Activated CD4-positive, alpha-beta T cell treated with anti-CD3 and anti-CD28 coated beads for 4 hours (primary cell): ENCODE results near the gene METTL16.

Source experiments
- DNase-seq, 2 donors: peaks; one replicate each; pipeline ENCODE4 v3.0.0-alpha.2; 2020

The METTL16 gene

DNA sequence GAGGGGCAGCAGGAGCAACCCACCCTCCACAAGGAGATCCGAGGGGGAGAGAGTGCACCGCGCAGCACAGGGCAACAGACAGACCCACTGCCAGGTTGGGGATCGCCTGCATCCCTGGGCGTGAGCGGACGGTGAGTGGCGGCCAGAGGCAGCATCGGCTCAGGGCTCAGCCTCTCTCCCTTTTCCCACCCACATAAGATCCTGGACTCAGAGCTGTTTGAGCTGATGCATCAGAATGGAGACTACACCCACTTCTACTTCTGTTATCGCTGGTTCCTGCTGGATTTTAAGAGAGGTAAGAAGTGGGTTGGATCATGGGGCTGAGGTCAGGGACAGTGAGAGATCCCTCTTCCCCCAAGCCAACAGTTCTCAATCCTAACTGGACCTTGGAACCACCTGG is 134.0 kb downstream of the METTL16 start:
- no peak for DNase-seq

DNA sequence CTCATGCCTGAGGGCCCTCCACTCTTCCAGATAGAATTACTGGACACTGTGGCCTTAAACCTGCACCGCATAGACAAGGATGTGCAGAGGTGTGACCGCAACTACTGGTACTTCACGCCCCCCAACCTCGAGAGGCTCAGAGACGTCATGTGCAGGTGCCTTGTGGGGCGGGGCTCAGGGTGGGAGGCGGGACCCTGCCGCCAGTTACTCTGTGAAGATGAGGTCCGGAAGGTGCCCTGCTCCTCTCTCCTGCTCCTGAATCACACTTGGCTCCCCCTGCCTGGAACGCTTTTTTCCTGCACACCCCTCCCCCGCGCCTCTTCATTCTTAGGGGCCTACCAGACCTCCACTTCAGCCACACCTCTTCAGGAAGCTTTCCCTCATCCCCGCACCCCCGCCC is 135.6 kb downstream of the METTL16 start:
- no peak for DNase-seq

DNA sequence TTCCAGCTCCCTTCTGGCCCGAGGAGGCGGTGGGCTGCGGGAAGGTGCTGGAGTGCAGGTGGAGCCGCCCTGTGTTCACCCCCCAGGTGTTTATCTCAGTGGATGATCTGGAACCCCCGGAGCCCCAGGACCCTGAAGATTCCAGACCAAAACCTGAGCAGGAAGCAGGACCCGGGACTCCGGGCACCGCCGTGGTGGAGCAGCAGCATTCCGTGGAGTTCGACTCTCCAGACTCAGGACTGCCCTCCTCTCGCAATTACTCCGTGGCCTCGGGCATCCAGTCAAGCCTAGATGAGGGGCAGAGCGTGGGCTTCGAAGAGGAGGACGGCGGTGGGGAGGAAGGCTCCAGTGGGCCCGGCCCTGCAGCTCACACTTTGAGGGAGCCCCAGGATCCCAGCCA is 136.3 kb downstream of the METTL16 start:
- no peak for DNase-seq

DNA sequence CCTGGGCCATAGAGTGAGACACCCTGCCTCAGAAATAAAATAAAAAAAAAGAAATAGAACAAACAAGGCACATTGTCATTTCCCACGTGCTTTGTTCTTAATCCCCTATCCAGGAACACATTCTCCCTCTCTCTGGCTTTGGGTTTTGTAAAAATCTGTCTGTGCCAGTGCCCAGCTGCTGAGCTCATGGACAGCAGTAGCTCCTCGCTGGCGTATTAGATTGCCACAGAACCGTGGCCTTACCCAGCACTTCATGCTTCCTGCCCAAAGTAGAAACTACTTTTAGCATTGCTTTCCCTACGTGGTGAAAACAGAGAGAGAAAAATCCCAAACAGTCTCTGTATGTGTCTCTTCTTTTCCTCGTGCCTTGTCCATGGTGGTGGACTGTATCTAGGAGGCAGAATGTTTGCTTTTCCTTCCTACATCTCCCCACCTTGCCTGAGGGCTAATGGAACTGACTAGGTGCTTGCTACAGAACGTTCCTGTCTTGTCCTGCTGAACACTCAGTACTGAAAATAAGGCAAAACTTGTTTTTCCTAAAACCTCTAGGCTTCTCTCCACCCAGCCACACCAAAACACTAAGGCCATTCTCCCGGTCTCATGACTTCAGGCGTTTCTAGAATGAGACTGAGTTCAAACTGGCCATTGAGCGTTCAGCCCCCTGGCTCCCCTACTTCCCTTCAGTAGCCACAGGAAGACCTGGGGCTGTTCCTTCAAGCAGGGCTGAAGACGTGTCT is 137.0 kb downstream of the METTL16 start:
- no peak for DNase-seq

DNA sequence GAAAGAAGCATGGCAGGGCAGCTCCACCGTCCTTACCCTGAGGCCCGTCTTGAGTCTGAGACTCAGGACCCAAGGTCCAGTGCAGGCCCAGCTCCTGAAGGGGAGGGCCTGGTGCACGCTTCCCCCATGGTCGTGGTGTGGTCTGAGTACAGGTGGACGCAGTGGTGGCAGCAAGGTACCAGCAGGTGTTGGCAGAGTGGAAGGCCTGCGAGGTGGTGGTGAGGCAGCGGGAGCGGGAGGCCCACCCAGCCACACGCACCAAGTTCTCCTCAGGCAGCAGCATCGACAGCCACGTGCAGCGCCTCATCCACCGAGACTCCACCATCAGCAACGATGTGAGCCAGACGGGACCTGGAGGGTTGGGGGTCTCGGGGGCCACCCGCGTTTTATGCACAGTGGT is 138.5 kb downstream of the METTL16 start:
- DNase-seq = no peak

DNA sequence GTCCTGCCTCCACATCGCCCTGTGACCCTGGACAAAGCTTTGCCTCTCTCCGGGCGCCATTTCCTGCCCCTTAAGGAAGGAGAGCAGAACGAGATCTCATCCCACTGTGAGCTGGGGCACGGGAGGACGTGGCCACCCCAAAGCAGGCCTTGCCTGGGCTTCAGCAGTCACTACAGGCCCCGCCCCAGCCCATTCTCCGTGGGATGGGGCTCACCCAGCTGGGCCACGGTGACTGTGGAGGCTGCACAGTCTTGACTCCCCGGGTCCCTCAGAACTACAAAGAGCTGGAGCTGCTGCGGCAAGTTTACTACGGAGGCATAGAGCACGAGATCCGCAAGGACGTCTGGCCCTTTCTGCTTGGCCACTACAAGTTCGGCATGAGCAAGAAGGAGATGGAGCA is 139.0 kb downstream of the METTL16 start:
- no peak for DNase-seq

DNA sequence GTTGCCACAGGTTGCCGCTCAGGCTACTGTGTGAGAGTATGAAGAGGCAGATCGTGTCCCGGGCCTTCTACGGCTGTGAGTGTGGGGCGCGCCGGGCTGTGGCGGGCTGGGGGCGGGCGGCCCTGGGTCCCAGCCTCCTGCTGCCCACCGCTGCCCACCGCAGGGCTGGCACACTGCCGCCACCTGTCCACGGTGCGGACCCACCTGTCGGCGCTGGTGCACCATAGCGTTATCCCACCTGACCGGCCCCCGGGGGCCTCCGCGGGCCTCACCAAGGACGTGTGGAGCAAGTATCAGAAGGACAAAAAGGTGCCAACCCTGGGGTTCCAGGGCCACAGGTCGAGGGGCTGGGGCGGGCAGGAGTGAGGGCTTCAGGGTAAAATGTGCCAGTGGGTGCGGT is 139.5 kb downstream of the METTL16 start:
- DNase-seq = no peak

DNA sequence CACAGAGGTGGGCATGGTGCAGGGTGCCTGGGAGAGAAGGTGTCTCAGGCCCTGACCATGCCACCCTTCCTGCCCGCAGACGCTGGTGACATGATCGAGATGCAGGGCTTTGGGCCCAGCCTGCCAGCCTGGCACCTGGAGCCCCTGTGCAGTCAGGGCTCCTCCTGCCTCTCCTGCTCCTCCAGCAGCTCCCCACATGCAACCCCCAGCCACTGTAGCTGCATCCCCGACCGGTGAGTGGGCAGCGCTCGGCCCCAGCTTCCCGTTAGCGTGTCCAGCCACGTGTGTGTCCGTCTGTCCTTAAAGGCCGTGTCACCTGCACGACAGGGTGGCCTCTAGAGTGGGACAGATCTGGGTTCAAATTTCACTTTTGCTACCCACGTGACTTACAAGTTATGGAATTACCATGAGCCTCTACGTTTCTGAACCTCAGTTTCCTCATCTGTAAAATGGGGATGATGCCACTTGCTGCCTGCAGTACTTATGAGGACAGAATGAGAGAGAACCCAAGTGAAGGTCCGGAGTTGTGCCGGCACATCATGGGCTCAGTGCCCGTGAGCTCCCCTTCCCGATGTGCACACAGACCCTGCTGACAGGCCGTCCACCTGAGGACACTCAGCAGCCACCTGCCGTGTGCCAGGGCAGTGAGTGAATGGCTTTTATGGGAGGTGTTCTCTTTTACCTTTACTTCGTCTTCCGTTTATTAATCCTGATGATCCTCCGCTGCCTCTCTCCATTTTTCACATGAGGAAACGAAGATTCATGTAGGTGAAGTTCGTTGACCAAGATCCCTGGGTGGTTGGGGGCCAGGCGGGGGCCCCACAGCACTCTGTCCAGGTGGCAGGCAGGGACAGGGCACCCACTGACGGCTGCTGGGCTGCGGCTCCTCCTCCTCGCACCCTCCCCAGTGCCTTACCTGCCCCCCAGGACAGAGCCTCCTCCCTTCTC is 140.2 kb downstream of the METTL16 start:
- no peak for DNase-seq

DNA sequence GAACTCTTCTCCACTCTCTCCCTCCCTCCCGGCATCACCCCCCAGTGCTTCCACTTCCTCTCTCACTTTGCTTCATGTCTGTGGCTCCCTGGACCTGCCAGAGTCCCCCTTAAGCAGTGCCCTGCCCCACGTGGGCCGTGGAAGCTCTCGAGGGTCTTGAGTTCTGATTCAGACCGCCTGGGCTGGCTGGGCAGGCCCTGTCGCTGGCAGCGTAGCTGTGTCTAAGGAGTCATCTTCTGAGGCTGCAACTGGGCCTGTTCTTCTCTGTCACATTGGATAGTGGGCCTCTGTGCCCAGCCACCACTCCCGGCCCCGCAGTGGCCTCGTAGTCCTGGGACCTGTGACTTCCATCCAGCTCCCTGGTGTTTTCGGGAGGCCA is 141.5 kb downstream of the METTL16 start:
- no peak for DNase-seq

DNA sequence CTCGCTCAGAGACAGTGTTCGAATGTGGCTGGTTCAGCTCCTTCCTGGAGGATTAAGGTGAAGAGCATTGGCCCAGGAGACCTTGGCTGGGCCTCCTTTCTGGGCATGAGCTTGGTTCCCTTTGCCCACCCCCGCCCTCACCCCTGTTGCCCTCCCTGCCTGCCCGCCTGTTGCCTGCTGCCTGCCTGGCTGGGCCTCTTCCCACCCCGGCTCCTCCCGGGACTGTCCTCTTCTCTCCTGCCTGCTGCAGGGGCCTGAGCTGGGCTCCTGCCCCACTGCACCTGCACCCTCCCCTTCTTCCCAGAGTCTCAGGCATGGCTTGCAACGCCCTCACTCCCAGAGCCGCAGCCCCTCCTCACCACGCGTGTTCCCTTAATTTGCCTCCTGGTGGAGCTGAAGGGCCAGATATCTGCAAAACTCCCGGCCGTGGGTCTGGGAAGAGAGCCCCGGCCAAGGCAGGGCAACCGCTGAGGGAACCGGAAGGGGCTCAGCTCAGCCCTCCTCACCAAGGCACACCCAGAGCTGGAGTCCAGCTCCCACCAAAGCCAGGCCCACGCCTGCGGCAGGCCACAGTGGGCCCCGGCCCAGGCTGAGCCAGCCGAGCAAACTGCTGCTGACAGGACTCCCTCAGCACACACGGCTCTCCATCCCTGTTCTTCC is 142.0 kb downstream of the METTL16 start:
- no peak for DNase-seq

DNA sequence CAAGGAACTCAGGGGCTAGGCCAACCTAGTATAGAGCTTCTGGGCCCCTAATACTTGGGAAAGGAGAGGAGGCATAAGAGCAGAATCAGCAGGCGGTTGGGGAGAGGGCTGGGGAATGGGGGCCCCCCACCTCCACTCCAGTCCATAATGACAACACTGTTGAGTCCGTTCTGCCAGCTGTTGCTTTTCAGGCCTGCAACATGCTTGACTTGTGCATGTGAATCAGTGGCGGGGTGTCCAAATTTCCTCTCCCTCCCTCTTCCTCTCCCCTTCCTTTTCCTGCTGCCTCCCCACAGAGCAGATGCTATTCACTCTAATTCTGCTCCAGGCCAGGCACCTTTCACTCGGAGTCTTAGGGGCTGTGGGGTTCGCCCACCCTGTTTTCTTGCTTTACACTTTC is 142.6 kb downstream of the METTL16 start:
- no peak for DNase-seq

DNA sequence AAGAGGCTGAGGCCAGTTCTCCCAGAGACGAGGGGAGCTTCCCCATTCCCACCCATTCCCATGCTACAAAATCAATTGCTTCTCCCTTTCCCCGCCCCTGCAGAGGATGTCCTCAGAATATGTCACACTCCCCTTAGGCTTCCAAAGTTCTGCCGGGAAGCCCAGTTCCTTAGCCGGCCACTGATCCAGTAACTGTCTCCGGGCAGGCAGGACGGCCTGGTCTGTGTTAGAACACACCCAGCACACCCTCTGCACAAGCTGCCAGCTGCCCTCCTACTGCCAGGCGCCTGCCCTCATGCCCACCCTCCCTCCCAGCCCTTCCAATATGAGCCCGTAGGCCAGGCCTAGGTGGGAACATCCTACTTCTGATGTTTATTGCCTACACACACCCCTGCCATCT is 143.3 kb downstream of the METTL16 start:
- DNase-seq = no peak

DNA sequence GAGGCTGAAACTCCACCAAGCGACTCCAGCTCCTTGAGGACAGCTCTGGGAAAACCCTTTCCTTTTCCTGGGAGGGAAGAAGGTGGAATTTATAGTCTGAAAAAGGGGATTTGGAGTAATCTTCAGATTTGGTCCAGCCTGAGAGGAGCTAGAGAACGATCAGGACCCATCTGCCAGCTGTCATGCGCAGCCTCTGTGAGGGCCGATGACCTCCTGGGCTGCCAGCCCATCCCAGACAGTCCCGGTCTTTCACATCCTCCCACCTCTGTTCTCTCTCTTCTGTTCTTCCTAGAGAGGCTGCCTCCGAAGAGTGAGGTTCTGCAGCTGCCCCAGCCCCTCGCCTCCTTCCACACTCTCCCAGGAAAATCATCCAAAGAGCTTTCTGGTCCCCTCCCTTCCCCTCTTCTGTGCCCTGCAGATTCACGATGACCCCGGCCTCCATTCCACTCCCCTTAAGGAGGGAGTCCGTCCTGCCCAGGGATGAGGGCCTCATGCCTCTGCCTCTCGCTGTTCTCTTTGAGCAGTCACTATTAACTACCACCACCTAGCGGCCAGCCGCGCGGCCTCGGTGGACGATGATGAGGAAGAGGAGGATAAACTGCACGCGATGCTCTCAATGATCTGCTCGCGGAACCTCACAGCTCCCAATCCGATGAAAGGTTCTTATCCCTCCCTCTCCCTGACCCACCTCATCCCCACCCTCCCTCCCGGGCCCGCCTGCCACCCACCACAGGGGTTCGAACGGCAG is 144.8 kb downstream of the METTL16 start:
- DNase-seq = no peak
